Right atrium auricular region (tissue), 2 donors: ENCODE data around the gene F3. TPM values are rescaled to one million over a fixed set of nuclear protein-coding genes. Genes with fewer than 3 reads are reported as not detected.

Experiments used
- DNase-seq: peaks from one replicate; pipeline ENCODE4 v3.0.0-alpha.2; 2019; ENCODE audit warnings: low spot score
- H3K27ac ChIP-seq, 2 donors: fragments of 200-600 bp; sonication (generic); 1 replicate in 1 of 2; 2 replicates in 1 of 2; pipeline ENCODE4 v1.5.1; 2016 to 2019
- H3K27me3 ChIP-seq, 2 donors: fragments of 200-600 bp; sonication (generic); one replicate each; pipeline versions ENCODE4 v1.5.1 to v1.6.0; 2017 to 2019
- H3K36me3 ChIP-seq: fragments of 200-600 bp; sonication (generic); one replicate; pipeline ENCODE4 v1.5.1; 2016
- H3K4me1 ChIP-seq, 2 donors: fragments of 200-600 bp; sonication (generic); one replicate each; pipeline versions ENCODE4 v1.5.1 to v1.6.0; 2017 to 2019
- H3K4me3 ChIP-seq, 2 donors: fragments of 200-600 bp; sonication (generic); 1 replicate in 1 of 2; 2 replicates in 1 of 2; pipeline ENCODE4 v1.5.1; 2017 to 2019; ENCODE audit warnings: mild to moderate bottlenecking in 1 of 2, moderate library complexity in 1 of 2
- H3K9me3 ChIP-seq, 2 donors: fragments of 200-600 bp; sonication (generic); one replicate each; pipeline ENCODE4 v1.5.1; 2019
- total RNA-seq, 2 donors: library from RNA; depleted of rRNA; stranded (reverse); fragments of >200 nt; gene quantifications; one replicate each; pipeline ENCODE4 v1.1.0, GENCODE V29; 2016
- TF ChIP-seq, protein P1 (sequence below), 2 donors: fragments of 200-600 bp; sonication (generic); IDR thresholded peaks; one replicate each; pipeline ENCODE4 v1.5.1; 2019; ENCODE audit warnings: antibody characterized with exemption in 2 of 2

Gene F3
- total RNA-seq, result 10 to 100 TPM; 25.6 to 29.5 TPM

DNA sequence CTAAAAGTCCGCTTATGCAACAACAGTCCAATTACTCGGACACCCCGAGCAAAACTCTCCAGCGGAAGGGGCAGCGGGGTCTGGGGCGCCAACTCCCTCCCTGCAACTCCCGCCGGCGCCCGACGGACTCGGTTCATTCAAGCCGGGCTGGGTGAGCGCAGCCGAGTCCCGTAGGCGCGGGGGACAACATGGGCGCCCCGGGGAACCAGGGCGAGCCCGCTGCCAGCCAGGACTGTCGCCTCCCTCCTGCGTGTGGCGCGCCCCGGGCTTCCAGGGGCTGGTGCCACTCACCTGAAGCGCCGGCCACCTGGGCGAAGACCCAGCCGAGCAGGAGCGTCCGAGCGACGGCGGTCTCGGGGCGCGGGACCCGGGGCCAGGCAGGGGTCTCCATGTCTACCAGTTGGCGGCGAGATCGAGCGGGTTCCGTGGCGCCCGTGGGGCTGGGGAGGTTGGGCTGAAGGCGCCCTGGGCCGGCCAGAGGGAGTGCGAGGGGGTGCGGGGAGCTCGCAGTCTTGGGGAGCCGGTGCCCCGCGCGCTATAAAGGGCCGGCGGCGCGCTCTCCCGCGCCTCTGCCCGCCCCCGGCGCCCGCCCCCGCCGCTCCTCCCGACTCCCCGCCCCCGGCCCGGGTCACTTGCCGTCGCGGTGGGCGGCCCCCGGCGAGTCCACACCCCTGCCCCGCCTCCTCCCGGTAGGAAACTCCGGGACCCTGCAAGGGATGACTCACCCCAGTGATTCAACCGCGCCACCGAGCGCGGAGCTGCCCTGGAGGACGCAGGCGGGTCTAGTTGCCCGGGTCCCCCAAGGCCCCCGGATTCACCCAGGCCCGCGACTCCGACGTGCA is at the start of gene F3:
Gene F3 (minus strand): TSS at position 514 of the 842 bp plus-strand sequence. CDS start 123 bp downstream, at position 391.
- Histone ChIP-seq H3K4me3 (peak within 1 kb of the TSS; percentile 72 to 83), H3K27me3 (no peaks in the 10 kb centered on the region), H3K4me1 (peaks cover 0 to 50% of the 10 kb centered on the region in 2 donors), H3K9me3 (no peaks in the 10 kb centered on the region), H3K36me3 (no peaks in the 10 kb centered on the region), H3K27ac (peak within 1 kb of the TSS; percentile 92 to 97)
- peak; percentile 88 for DNase-seq
- TF ChIP-seq, protein P1, sequence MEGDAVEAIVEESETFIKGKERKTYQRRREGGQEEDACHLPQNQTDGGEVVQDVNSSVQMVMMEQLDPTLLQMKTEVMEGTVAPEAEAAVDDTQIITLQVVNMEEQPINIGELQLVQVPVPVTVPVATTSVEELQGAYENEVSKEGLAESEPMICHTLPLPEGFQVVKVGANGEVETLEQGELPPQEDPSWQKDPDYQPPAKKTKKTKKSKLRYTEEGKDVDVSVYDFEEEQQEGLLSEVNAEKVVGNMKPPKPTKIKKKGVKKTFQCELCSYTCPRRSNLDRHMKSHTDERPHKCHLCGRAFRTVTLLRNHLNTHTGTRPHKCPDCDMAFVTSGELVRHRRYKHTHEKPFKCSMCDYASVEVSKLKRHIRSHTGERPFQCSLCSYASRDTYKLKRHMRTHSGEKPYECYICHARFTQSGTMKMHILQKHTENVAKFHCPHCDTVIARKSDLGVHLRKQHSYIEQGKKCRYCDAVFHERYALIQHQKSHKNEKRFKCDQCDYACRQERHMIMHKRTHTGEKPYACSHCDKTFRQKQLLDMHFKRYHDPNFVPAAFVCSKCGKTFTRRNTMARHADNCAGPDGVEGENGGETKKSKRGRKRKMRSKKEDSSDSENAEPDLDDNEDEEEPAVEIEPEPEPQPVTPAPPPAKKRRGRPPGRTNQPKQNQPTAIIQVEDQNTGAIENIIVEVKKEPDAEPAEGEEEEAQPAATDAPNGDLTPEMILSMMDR (IDR thresholded peaks at IDR 0.05), result no peak

DNA sequence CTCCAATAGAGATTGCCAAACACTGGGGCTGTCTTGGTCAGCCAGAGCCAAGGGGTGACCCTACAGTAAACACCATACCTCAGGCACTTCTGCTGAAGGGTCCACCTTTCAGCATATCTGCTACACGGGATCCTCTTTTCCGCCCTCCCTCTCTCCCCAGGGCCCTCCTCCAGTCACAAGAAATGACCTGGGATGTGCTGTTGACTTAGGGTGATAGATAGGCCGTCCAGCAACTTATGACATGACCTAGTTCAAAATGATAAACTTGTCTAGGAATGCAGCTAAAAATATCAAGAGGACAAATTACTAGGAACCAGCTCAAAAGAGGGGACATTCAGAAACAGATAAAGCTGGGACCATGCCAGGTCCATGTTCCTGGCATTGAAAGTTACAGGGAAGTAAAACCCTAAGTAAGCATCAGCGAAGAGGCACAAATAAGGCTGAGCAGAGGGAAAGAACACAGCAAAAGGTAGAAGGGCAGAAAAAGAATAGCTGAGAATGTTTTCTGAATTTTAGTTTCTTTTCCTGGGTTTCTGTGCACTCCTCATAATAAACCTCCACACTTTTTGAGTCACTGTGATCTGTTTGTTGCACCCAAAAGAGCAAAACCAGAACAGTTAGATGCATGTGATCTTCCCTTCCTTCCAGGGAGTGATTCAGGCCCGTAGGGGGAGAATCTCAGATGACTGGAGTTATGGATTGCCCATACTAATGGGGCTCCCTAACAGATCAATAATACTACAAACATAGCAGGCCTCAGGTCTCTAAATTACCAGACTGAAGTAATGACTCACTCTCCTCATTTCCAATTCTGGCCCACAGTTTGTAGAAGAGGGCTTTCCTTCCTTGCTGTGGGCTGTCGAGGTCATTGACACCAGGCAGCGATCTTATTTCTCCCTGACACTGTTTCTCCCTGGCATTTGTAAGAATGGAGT is 48.9 kb upstream of the F3 start:
- H3K4me3 ChIP-seq, result no peak overlapping the region
- H3K4me1 ChIP-seq, result peaks cover 0 to 24% of the 10 kb centered on the region in 2 donors
- H3K27me3 ChIP-seq, result no peaks in the 10 kb centered on the region
- no peaks in the 10 kb centered on the region for H3K9me3 ChIP-seq
- TF ChIP-seq, protein P1 (IDR thresholded peaks at IDR 0.05), result no peak
- peak overlapping the region; percentile 26 to 44 for H3K27ac ChIP-seq
- no peak for DNase-seq
- no peaks in the 10 kb centered on the region for H3K36me3 ChIP-seq

DNA sequence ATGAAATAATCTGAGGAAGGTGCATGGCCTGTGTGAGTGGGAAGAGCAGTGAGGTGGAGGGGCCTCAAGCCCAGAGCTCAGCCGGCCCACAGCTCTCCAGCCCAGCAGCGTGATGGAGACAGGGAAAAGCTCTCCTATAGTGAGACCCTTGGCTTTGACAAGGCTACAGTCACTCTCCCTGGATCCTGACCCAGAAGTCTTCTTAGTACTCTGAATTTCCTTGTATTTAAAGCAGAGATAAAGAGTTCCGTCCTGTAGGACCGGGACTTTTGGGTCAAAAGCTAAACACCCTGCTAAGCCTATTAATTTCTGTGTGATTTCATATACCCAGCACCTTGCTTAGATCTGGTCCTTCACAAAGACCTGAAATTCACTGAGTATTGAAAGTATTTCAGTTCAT is 48.2 kb upstream of the F3 start:
- H3K27me3 ChIP-seq, result no peaks in the 10 kb centered on the region
- H3K4me3 ChIP-seq, result no peak overlapping the region
- no peaks in the 10 kb centered on the region for H3K9me3 ChIP-seq
- peaks cover 0 to 24% of the 10 kb centered on the region in 2 donors for H3K4me1 ChIP-seq
- DNase-seq, result no peak
- TF ChIP-seq, protein P1 (IDR thresholded peaks at IDR 0.05), result no peak
- no peaks in the 10 kb centered on the region for H3K36me3 ChIP-seq
- peak overlapping the region; percentile 26 to 44 for H3K27ac ChIP-seq

DNA sequence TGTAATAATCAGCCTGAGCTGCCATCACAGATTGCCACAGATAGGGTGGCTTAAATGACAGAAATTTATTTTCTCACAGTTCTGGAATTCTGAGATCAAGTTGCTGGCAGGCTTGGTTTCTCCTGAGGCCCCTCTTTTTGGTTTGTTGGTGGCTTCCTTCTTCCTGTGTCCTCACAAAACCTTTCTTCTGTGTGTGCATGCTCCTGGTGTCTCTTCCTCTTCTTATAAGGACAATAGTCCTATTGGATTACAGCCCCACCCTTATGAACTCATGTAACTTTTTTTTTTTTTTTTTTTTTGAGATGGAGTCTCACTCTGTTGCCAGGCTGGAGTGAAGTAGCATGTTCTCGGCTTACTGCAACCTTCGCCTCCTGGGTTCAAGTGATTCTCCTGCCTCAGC is 41.0 kb upstream of the F3 start:
- no peak for DNase-seq
- H3K27me3 ChIP-seq, result no peaks in the 10 kb centered on the region
- no peak overlapping the region for H3K27ac ChIP-seq
- TF ChIP-seq, protein P1 (IDR thresholded peaks at IDR 0.05), result no peak
- H3K4me3 ChIP-seq, result no peak overlapping the region
- H3K4me1 ChIP-seq, result peaks cover 0 to 5% of the 10 kb centered on the region in 2 donors
- no peaks in the 10 kb centered on the region for H3K9me3 ChIP-seq
- H3K36me3 ChIP-seq, result no peaks in the 10 kb centered on the region

DNA sequence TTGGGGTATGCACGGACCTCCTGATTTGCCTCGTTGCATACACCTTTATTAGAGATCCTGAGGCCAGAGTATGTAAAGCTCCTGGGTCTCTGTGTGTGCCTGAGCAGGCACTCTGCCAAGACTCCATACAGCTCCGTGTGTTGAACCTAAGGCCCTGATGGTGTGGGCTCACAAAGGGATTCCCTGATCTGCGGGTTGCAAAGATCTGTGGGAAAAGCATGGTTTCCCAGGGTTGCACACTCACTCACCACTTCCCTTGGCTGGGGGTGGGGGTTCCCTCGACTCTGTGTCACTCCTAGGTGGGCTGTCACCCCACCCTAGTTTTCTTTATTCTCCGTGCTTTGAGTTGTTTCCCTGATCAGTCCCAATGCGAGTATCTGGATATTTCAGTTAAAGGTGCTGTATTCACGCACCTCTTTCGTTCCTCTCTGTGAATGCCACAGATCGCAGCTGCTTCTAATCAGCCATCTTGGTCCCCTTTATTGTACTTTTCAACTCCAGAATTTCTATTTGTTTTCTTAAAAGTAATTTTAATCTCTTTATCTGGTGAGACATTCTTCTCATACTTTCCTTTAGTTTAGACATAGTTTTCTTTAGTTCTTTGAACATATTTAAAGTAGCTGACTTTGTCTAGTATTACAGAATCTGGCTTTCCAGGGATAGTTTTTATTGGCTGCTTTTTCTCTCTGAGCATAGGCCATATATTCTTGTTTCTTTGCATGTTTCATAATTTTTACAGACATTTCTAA is 39.0 kb upstream of the F3 start:
- no peaks in the 10 kb centered on the region for H3K36me3 ChIP-seq
- no peak overlapping the region for H3K27ac ChIP-seq
- peaks cover 0 to 5% of the 10 kb centered on the region in 2 donors for H3K4me1 ChIP-seq
- H3K27me3 ChIP-seq, result no peaks in the 10 kb centered on the region
- no peak overlapping the region for H3K4me3 ChIP-seq
- peaks cover 0 to 7% of the 10 kb centered on the region in 2 donors for H3K9me3 ChIP-seq
- TF ChIP-seq, protein P1 (IDR thresholded peaks at IDR 0.05), result no peak
- no peak for DNase-seq
